AG09319 (cell line): ENCODE data around the gene CCL19.

Source experiments
- DNase-seq: peaks from one replicate; pipeline ENCODE4 v3.0.0-alpha.2; 2010; ENCODE audit warnings: low read depth; ENCODE audit errors: extremely low read depth
- CTCF ChIP-seq: IDR thresholded peaks from 2 replicates; pipeline ENCODE4 v1.5.1; 2011; ENCODE audit warnings: low read depth, mild to moderate bottlenecking, inconsistent platforms, low read length, moderate library complexity

CCL19 gene

GRCh38 chr9:34691936-34692315 is 850 bp upstream of the CCL19 start:
- DNase-seq: no peak
- no peak for TF ChIP-seq CTCF

- TF ChIP-seq CTCF: no peak
These were observed 1.6 kb downstream of the CCL19 start for GRCh38 chr9:34689512-34689911.

GRCh38 chr9:34689116-34689470 is 2.0 kb downstream of the CCL19 start:
- no peak for TF ChIP-seq CTCF
- no peak for DNase-seq

More at GRCh38 chr9:34689512-34689911, 1.6 kb downstream of the CCL19 start:
- DNase-seq: no peak

GRCh38 chr9:34688329-34689115 is 2.6 kb downstream of the CCL19 start:
- no peak for DNase-seq
- no peak for TF ChIP-seq CTCF

- no peak for TF ChIP-seq CTCF
- no peak for DNase-seq
These were observed 3.6 kb downstream of the CCL19 start for GRCh38 chr9:34687276-34688030.

GRCh38 chr9:34686732-34687131 is 4.3 kb downstream of the CCL19 start:
- TF ChIP-seq CTCF: no peak
- DNase-seq: no peak

- DNase-seq: no peak
These were observed 4.8 kb downstream of the CCL19 start for GRCh38 chr9:34686231-34686630.

More at GRCh38 chr9:34686231-34686630, 4.8 kb downstream of the CCL19 start:
- TF ChIP-seq CTCF: no peak
